HG03159 (cell line): Measurements from ENCODE around the gene C12orf75.
A peak's percentile ranks its signal among the peaks of the same experiment; 100 is the strongest.
"Not testable (repeated sequence)": the region's sequence is repeated elsewhere in the genome, so short reads cannot be mapped to it uniquely, and the experiment has no call there.

Source experiments
- ATAC-seq: cut with Tn5 transposase; IDR thresholded peaks from one replicate; pipeline ENCODE4 v1.9.1; 2021; ENCODE audit warnings: mild to moderate bottlenecking, moderate library complexity; ENCODE audit not compliant: unreplicated experiment

Gene C12orf75

GRCh38 chr12:105334582-105334981, 4.1 kb downstream of the C12orf75 start:
- no peak for ATAC-seq

GRCh38 chr12:105335856-105336255, 5.4 kb downstream of the C12orf75 start:
- ATAC-seq = no peak

GRCh38 chr12:105336411-105336810, 5.9 kb downstream of the C12orf75 start:
- ATAC-seq = no peak

- no peak for ATAC-seq
These were observed 6.9 kb downstream of the C12orf75 start for GRCh38 chr12:105337391-105337790.

GRCh38 chr12:105338966-105339365, 8.5 kb downstream of the C12orf75 start:
- no peak for ATAC-seq

GRCh38 chr12:105341010-105341409, 10.5 kb downstream of the C12orf75 start:
- no peak for ATAC-seq

- not testable (repeated sequence) for ATAC-seq
These were observed 11.1 kb downstream of the C12orf75 start for GRCh38 chr12:105341620-105342019.

- no peak for ATAC-seq
These were observed 12.0 kb downstream of the C12orf75 start for GRCh38 chr12:105342464-105342863.

- no peak for ATAC-seq
These were observed 13.3 kb downstream of the C12orf75 start for GRCh38 chr12:105343836-105344235.

- no peak for ATAC-seq
These were observed 17.0 kb downstream of the C12orf75 start for GRCh38 chr12:105347499-105347898.

GRCh38 chr12:105348142-105348541, 17.7 kb downstream of the C12orf75 start:
- ATAC-seq = no peak

GRCh38 chr12:105348561-105348960, 18.1 kb downstream of the C12orf75 start:
- ATAC-seq = no peak

GRCh38 chr12:105349138-105349537, 18.6 kb downstream of the C12orf75 start:
- ATAC-seq = no peak

GRCh38 chr12:105351523-105351922, 21.0 kb downstream of the C12orf75 start:
- ATAC-seq = peak; percentile 41

- peak; percentile 81 for ATAC-seq
These were observed 21.6 kb downstream of the C12orf75 start for GRCh38 chr12:105352052-105352451.

GRCh38 chr12:105352940-105353635, 22.6 kb downstream of the C12orf75 start:
- ATAC-seq = no peak

- no peak for ATAC-seq
These were observed 25.3 kb downstream of the C12orf75 start for GRCh38 chr12:105355752-105356151.

GRCh38 chr12:105357162-105357691, 26.7 kb downstream of the C12orf75 start:
- peak; percentile 72 for ATAC-seq

GRCh38 chr12:105358789-105359188, 28.3 kb downstream of the C12orf75 start:
- no peak for ATAC-seq

- no peak for ATAC-seq
These were observed 29.4 kb downstream of the C12orf75 start for GRCh38 chr12:105359856-105360255.

- ATAC-seq = no peak
These were observed 33.4 kb downstream of the C12orf75 start for GRCh38 chr12:105363890-105364289.

GRCh38 chr12:105365231-105365630, 34.7 kb downstream of the C12orf75 start:
- ATAC-seq = no peak
